GM12872 (cell line): ENCODE data around the gene TUBB1.

Source experiments
- CTCF ChIP-seq: IDR thresholded peaks from 3 replicates; pipeline ENCODE4 v1.5.1; 2011; ENCODE audit warnings: low read depth, mild to moderate bottlenecking, low read length, moderate library complexity; ENCODE audit not compliant: insufficient read depth

The TUBB1 gene

GRCh38 chr20:59008715-59009336 lies 10.4 kb upstream of the TUBB1 start:
- no peak for TF ChIP-seq CTCF

- no peak for TF ChIP-seq CTCF
Measured at GRCh38 chr20:59010321-59010994, 8.8 kb upstream of the TUBB1 start.

- no peak for TF ChIP-seq CTCF
Measured at GRCh38 chr20:59010995-59011873, 8.0 kb upstream of the TUBB1 start.

- no peak for TF ChIP-seq CTCF
Measured at GRCh38 chr20:59013031-59013951, 5.9 kb upstream of the TUBB1 start.

GRCh38 chr20:59013959-59014608 lies 5.1 kb upstream of the TUBB1 start:
- TF ChIP-seq CTCF = no peak

- TF ChIP-seq CTCF = no peak
Measured at GRCh38 chr20:59014680-59015389, 4.4 kb upstream of the TUBB1 start.
